NB4 (cell line): ENCODE results near the gene EDIL3.

Experiments used
- DNase-seq: peaks from one replicate; pipeline ENCODE4 v3.0.0; 2010; ENCODE audit warnings: low read depth
- H3K4me3 ChIP-seq: one replicate; pipeline ENCODE4 v1.5.1; 2011; ENCODE audit warnings: mild to moderate bottlenecking, low read depth, low read length, moderate library complexity
- CTCF ChIP-seq: IDR thresholded peaks from one replicate; pipeline ENCODE4 v1.5.1; 2012; ENCODE audit warnings: low read depth, low read length
- MYC ChIP-seq: IDR thresholded peaks from 2 replicates; pipeline ENCODE4 v1.6.1; 2011; ENCODE audit warnings: low read depth, low read length
- POLR2A ChIP-seq: IDR thresholded peaks from 2 replicates; pipeline ENCODE4 v1.6.1; 2011; ENCODE audit warnings: mild to moderate bottlenecking; ENCODE audit not compliant: insufficient read length; ENCODE audit errors: extremely low read depth
- TF ChIP-seq, protein P1 (sequence below): IDR thresholded peaks from 2 replicates; pipeline ENCODE4 v1.6.1; 2011; ENCODE audit warnings: low read depth, low read length

The EDIL3 gene

GRCh38 chr5:84115727-84116126 lies 269.0 kb downstream of the EDIL3 start:
- no peak for TF ChIP-seq POLR2A
- no peak for TF ChIP-seq CTCF
- no peak for TF ChIP-seq MYC
- TF ChIP-seq, protein P1, sequence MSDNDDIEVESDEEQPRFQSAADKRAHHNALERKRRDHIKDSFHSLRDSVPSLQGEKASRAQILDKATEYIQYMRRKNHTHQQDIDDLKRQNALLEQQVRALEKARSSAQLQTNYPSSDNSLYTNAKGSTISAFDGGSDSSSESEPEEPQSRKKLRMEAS, result no peak

DNA sequence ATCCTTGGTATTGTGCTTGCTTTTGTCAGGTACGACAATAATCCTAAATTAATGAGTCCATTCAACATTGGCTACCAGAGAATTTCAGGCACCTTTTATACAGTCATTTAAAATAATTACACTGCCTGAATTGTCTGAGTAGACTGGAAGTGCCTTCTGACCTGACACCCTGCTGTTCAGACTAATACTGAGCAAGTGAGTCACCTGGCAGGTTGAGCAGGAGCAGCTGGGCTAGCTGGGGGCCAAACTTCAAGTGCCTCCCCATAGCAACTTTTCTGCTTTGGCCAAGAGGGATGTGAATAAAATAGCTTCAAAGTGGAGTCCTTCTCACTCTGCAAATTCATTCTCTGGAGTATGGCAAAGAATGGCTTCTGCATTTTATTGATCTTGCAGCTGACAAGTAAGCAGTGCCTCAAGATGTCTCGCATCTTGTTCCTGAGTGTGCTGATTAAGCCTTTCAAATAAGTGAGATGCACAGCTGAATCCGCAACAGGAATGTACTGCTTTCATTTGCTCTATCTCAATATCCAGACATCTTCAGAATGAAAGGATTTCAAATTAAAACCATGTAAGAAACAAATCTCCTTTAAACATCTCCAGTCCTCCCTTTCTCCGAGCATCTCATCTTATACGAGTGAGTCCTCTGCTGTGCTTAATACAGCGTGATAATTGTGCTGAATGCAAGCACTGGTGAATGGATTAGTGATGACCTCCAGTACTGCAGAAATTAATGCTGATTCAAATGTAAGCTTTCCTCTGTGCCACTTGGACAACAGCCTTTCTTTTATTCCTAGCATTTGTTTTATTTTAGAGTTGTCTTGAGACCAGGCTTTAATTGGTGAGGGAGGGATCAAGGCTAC lies 271.2 kb downstream of the EDIL3 start:
- no peak overlapping the region for H3K4me3 ChIP-seq
- DNase-seq, result no peak
- TF ChIP-seq, protein P1, result no peak
- TF ChIP-seq POLR2A (no peak), MYC (no peak), CTCF (no peak)

More at GRCh38 chr5:84115727-84116126, 269.0 kb downstream of the EDIL3 start:
- DNase-seq, result no peak
- no peak overlapping the region for H3K4me3 ChIP-seq

DNA sequence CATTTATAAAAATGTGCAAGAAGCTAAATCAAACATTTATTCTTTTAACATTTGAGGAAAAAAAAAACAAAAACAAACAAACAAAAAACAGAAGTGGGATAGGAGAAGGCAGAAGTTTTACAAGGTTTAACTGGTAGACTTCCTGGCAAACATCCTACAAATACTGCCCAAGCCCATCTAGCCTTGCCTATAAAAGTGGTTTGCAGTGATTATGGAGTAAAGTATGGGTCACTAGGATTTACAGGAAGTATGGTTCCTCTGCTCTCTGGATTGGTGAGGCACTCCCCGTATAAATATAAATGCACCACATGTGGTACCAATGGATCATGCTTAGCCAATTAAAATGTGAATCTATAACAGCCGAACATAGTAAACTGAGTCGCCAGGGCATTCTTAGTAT lies 291.9 kb downstream of the EDIL3 start:
- no peak overlapping the region for H3K4me3 ChIP-seq
- no peak for DNase-seq
- TF ChIP-seq CTCF, result no peak
- no peak for TF ChIP-seq POLR2A
- TF ChIP-seq MYC, result no peak
- TF ChIP-seq, protein P1, result no peak

GRCh38 chr5:84091127-84091799 lies 293.4 kb downstream of the EDIL3 start:
- DNase-seq, result no peak
- TF ChIP-seq CTCF (no peak), MYC (no peak), POLR2A (no peak)
- TF ChIP-seq, protein P1, result no peak
- no peak overlapping the region for H3K4me3 ChIP-seq

- no peak overlapping the region for H3K4me3 ChIP-seq
- TF ChIP-seq CTCF, result peak; percentile 1
- TF ChIP-seq MYC, result no peak; the same call in 1 of the 2 replicates
- DNase-seq, result peak; percentile 37
Observed at GRCh38 chr5:84088996-84089395, 295.7 kb downstream of the EDIL3 start.
